ENCODE results near the gene SLC9A9. TPM values are rescaled to one million over a fixed set of nuclear protein-coding genes. Genes with fewer than 3 reads are reported as not detected.
"Not testable (repeated sequence)": the region's sequence is repeated elsewhere in the genome, so short reads cannot be mapped to it uniquely, and the experiment has no call there.

The SLC9A9 gene
- total RNA-seq, 6 experiments from 2014 or later = 0.10 to 0.55 (median 0.33) TPM; not detected in 2

DNA sequence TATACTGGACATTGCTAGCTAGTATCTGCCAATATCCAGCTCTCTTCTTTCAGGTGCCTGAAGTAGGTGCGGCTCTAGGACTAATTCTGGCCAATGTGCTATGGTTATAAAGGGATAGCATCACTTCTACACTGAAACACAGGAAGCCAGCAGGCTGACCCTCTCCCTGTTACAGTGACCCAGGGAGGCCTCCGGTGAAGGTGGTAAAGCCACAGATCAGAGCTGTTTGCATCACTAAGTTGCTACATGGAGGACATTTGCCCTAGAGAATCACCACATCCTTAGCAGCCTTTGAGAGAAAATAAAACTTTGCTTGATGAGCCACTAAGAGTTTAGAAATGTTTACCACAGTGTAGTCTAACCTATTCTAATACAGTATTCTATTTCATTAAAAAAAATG lies 567.3 kb downstream of the SLC9A9 start:
- H3K27me3 Mint-ChIP-seq (ENCODE audit: insufficient read depth) = peaks cover under 1% of the 10 kb centered on the region
- TF ChIP-seq, protein P1, sequence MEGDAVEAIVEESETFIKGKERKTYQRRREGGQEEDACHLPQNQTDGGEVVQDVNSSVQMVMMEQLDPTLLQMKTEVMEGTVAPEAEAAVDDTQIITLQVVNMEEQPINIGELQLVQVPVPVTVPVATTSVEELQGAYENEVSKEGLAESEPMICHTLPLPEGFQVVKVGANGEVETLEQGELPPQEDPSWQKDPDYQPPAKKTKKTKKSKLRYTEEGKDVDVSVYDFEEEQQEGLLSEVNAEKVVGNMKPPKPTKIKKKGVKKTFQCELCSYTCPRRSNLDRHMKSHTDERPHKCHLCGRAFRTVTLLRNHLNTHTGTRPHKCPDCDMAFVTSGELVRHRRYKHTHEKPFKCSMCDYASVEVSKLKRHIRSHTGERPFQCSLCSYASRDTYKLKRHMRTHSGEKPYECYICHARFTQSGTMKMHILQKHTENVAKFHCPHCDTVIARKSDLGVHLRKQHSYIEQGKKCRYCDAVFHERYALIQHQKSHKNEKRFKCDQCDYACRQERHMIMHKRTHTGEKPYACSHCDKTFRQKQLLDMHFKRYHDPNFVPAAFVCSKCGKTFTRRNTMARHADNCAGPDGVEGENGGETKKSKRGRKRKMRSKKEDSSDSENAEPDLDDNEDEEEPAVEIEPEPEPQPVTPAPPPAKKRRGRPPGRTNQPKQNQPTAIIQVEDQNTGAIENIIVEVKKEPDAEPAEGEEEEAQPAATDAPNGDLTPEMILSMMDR (IDR thresholded peaks at IDR 0.05) = no peak
- H3K27ac Mint-ChIP-seq = no peak overlapping the region
- no peaks in the 10 kb centered on the region for H3K9me3 Mint-ChIP-seq
- H3K4me3 Mint-ChIP-seq = no peak overlapping the region
- DNase-seq = no peak
- H3K36me3 Mint-ChIP-seq (ENCODE audit: low read depth) = no peaks in the 10 kb centered on the region
- H3K4me1 Mint-ChIP-seq (ENCODE audit: low read depth) = peaks cover 7% of the 10 kb centered on the region; the same call in 1 of the 2 replicates

DNA sequence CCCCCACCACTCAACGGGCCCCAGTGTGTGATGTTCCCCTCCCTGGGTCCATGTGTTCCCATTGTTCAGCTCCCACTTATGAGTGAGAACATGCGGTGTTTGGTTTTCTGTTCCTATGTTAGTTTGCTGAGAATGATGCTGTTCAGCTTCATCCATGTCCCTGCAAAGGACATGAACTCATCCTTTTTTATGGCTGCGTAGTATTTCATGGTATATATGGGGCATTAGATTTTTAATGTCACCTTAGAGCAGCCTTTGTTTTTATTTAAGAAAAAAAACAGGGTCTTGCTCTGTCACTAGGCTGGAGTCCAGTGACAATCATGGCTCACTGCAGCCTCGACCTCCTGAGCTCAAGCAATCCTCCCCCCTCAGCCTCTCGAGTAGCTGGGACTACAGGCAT lies 568.7 kb downstream of the SLC9A9 start:
- H3K9me3 Mint-ChIP-seq; DNase-seq; H3K36me3 Mint-ChIP-seq (ENCODE audit: low read depth); H3K27ac Mint-ChIP-seq; H3K4me1 Mint-ChIP-seq (ENCODE audit: low read depth); H3K27me3 Mint-ChIP-seq (ENCODE audit: insufficient read depth); H3K4me3 Mint-ChIP-seq: not testable (repeated sequence)

DNA sequence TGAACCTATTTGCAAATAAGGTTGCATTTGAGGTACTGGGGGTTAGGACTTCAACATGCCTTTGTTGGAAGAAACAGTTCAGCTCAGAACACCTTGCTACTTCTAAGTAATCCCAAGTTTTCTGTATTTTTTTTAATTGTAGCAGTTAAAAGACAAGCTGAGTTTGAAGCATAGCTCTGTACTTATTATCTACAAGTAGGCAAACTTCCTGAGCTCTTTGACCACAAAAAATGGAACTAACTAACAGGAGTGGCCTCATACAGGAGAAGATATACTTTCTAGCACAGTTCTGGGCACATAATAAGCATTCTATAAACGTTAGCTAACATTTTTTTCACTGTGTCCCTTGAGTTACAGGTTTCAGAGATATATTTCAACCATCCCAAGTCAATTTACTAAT lies 569.5 kb downstream of the SLC9A9 start:
- TF ChIP-seq, protein P1 (IDR thresholded peaks at IDR 0.05) = no peak
- no peak overlapping the region for H3K4me3 Mint-ChIP-seq
- H3K27me3 Mint-ChIP-seq (ENCODE audit: insufficient read depth) = peaks cover 3% of the 10 kb centered on the region

DNA sequence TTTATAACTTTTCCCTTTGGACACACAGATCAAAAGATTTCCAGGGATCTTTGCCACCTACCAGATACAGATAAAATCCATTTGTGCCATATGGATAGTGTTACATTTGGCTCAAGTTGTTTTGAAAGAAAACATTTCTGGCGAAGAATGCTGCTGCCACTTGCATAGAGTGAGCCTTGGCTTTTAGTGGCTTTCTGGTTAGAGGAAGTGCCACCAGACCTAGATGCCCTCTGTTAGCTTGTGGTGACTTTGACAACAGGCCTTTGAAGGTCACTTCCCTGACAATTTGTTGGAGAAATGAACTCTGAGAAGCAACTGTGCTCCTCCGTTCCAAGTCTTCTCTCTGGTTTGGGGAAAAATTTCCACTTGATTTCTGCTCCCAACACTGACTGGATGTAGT lies 570.7 kb downstream of the SLC9A9 start:
- Mint-ChIP-seq H3K36me3 (ENCODE audit: low read depth) (no peaks in the 10 kb centered on the region), H3K9me3 (no peaks in the 10 kb centered on the region), H3K27ac (no peak overlapping the region), H3K4me1 (ENCODE audit: low read depth) (no peaks in the 10 kb centered on the region), H3K4me3 (no peak overlapping the region), H3K27me3 (ENCODE audit: insufficient read depth) (peaks cover 3% of the 10 kb centered on the region; the same call in 1 of the 2 replicates)
- no peak for DNase-seq
- TF ChIP-seq, protein P1 (IDR thresholded peaks at IDR 0.05) = no peak

More for the DNA sequence above, 569.5 kb downstream of the SLC9A9 start:
- Mint-ChIP-seq H3K9me3 (no peaks in the 10 kb centered on the region), H3K36me3 (ENCODE audit: low read depth) (no peaks in the 10 kb centered on the region), H3K27ac (no peak overlapping the region), H3K4me1 (ENCODE audit: low read depth) (peaks cover 3% of the 10 kb centered on the region; the same call in 1 of the 2 replicates)
- no peak for DNase-seq

DNA sequence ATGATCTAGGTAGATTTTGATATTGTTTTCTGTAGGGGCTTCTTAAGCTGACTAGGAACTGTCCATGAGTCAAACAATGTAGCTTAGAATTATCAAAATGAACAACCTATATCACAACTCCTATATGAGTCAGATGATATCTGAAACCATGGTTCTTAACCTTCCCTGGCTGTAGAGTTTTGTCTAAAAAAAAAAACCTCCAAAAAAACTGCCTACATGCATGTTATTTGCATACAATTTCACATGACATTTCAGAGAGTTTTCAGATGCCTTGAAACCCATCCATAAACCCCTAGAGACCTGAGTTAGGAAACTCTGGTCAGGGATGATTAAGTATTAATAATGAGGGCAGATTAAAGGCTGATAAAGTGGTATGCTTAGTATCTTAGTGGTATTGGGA lies 571.7 kb downstream of the SLC9A9 start:
- Mint-ChIP-seq H3K36me3 (ENCODE audit: low read depth) (no peaks in the 10 kb centered on the region), H3K4me3 (no peak overlapping the region), H3K9me3 (no peaks in the 10 kb centered on the region), H3K4me1 (ENCODE audit: low read depth) (no peaks in the 10 kb centered on the region), H3K27ac (no peak overlapping the region), H3K27me3 (ENCODE audit: insufficient read depth) (peaks cover 3% of the 10 kb centered on the region; the same call in 1 of the 2 replicates)
- DNase-seq = no peak
- TF ChIP-seq, protein P1 (IDR thresholded peaks at IDR 0.05) = no peak

DNA sequence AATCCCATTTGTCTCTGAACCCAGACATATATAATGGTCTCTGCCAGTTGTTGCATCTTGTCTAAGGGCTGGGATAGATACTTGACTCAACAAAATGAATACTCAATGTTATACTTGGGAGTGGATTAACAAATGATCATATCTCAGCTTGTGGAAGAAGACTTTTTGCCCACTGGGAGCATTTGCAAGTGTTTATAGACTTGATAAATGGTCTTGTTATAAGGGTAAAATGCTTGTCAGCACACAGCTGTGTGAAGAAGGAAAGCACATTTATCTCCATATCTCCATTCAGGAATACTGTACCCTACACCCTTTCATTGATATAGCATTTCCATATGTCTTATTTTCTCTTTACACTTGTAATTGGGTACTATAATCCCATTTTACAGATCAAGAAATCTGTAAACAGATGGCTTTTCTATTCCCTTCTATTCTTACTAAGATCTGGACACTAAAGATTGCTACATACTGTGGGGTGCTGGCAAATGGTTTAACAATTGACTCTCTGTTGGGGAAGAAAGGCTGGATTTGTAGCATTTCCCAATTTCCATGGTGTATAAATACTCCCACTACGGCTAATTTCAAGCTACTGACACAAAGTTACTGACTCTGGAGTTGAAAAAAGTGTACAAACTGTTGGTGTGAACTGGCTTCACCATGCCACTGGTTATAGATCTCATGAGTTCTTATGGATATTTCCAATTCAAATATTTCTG lies 574.1 kb downstream of the SLC9A9 start:
- DNase-seq = no peak
- peaks cover 3% of the 10 kb centered on the region; the same call in 1 of the 2 replicates for H3K27me3 Mint-ChIP-seq (ENCODE audit: insufficient read depth)

More for the DNA sequence above, 574.1 kb downstream of the SLC9A9 start:
- Mint-ChIP-seq H3K36me3 (ENCODE audit: low read depth) (no peaks in the 10 kb centered on the region), H3K4me3 (no peak overlapping the region), H3K4me1 (ENCODE audit: low read depth) (no peaks in the 10 kb centered on the region), H3K27ac (no peak overlapping the region), H3K9me3 (no peaks in the 10 kb centered on the region)
- TF ChIP-seq, protein P1 (IDR thresholded peaks at IDR 0.05) = no peak
